HG03066 (cell line): ENCODE results near the gene UQCC2.
A peak's percentile ranks its signal among the peaks of the same experiment; 100 is the strongest.

Source experiments
- ATAC-seq: cut with Tn5 transposase; IDR thresholded peaks from one replicate; pipeline ENCODE4 v1.9.1; 2021; ENCODE audit warnings: low read depth; ENCODE audit not compliant: unreplicated experiment

The UQCC2 gene

GRCh38 chr6:33711140-33712129, at the start of gene UQCC2:
Gene UQCC2, minus strand, starts transcription at chr6:33711700. Its CDS starts 14 bp downstream, at chr6:33711686.
- peak; percentile 75 for ATAC-seq

- ATAC-seq = no peak
Measured at GRCh38 chr6:33759887-33760629, 48.6 kb upstream of the UQCC2 start.

GRCh38 chr6:33758815-33759216, 47.3 kb upstream of the UQCC2 start:
- ATAC-seq = no peak

- ATAC-seq = no peak
Measured at GRCh38 chr6:33757906-33758305, 46.4 kb upstream of the UQCC2 start.

GRCh38 chr6:33757113-33757512, 45.6 kb upstream of the UQCC2 start:
- no peak for ATAC-seq

- ATAC-seq = no peak
Measured at GRCh38 chr6:33756211-33756954, 44.9 kb upstream of the UQCC2 start.

GRCh38 chr6:33755070-33755869, 43.8 kb upstream of the UQCC2 start:
- no peak for ATAC-seq

GRCh38 chr6:33754222-33754621, 42.7 kb upstream of the UQCC2 start:
- ATAC-seq = no peak

- no peak for ATAC-seq
Measured at GRCh38 chr6:33752646-33753015, 41.1 kb upstream of the UQCC2 start.

- ATAC-seq = no peak
Measured at GRCh38 chr6:33751771-33752645, 40.5 kb upstream of the UQCC2 start.

GRCh38 chr6:33750244-33750991, 38.9 kb upstream of the UQCC2 start:
- no peak for ATAC-seq

GRCh38 chr6:33749401-33749800, 37.9 kb upstream of the UQCC2 start:
- no peak for ATAC-seq

- no peak for ATAC-seq
Measured at GRCh38 chr6:33748841-33749240, 37.3 kb upstream of the UQCC2 start.

- no peak for ATAC-seq
Measured at GRCh38 chr6:33747823-33748222, 36.3 kb upstream of the UQCC2 start.

- no peak for ATAC-seq
Measured at GRCh38 chr6:33746651-33747100, 35.2 kb upstream of the UQCC2 start, which contains the start of gene IP6K3. Gene IP6K3, minus strand, starts transcription at chr6:33746905. Its CDS starts 11,429 bp downstream, at chr6:33735476.

- no peak for ATAC-seq
Measured at GRCh38 chr6:33746036-33746600, 34.6 kb upstream of the UQCC2 start.

- no peak for ATAC-seq
Measured at GRCh38 chr6:33745548-33745947, 34.0 kb upstream of the UQCC2 start.
